Retina (tissue), 1 donor: ENCODE results near the gene NECAB3.
"Not testable (repeated sequence)": the region's sequence is repeated elsewhere in the genome, so short reads cannot be mapped to it uniquely, and the experiment has no call there.

ENCODE experiments used
- DNase-seq: peaks from one replicate; pipeline ENCODE4 v3.0.0-alpha.2; 2016

The NECAB3 gene

GRCh38 chr20:33674294-33675135, at the start of gene NECAB3:
Gene NECAB3 (minus strand): TSS chr20:33674428. CDS start chr20:33674352, 76 bp downstream.
- peak; percentile 84 for DNase-seq

- no peak for DNase-seq
Observed at GRCh38 chr20:33721391-33722140, 47.3 kb upstream of the NECAB3 start.

- DNase-seq: peak; percentile 93
Observed at GRCh38 chr20:33719989-33720709, 45.9 kb upstream of the NECAB3 start, which contains the start of gene PXMP4. Gene PXMP4 (minus strand): TSS chr20:33720310. CDS start chr20:33720207, 103 bp downstream.

- DNase-seq: no peak
Observed at GRCh38 chr20:33719277-33719988, 45.2 kb upstream of the NECAB3 start.

- DNase-seq: no peak
Observed at GRCh38 chr20:33716498-33716897, 42.3 kb upstream of the NECAB3 start.

GRCh38 chr20:33713865-33714367, 39.7 kb upstream of the NECAB3 start:
- no peak for DNase-seq

- no peak for DNase-seq
Observed at GRCh38 chr20:33711446-33711738, 37.2 kb upstream of the NECAB3 start.

- no peak for DNase-seq
Observed at GRCh38 chr20:33710681-33711445, 36.6 kb upstream of the NECAB3 start.

- no peak for DNase-seq
Observed at GRCh38 chr20:33709905-33710541, 35.8 kb upstream of the NECAB3 start.

GRCh38 chr20:33709398-33709797, 35.2 kb upstream of the NECAB3 start:
- no peak for DNase-seq

GRCh38 chr20:33707668-33708067, 33.4 kb upstream of the NECAB3 start:
- no peak for DNase-seq

- DNase-seq: no peak
Observed at GRCh38 chr20:33704197-33704924, 30.1 kb upstream of the NECAB3 start.

- DNase-seq: no peak
Observed at GRCh38 chr20:33703498-33704137, 29.4 kb upstream of the NECAB3 start.

- DNase-seq: no peak
Observed at GRCh38 chr20:33702861-33703260, 28.6 kb upstream of the NECAB3 start.

- no peak for DNase-seq
Observed at GRCh38 chr20:33701629-33702450, 27.6 kb upstream of the NECAB3 start.

- not testable (repeated sequence) for DNase-seq
Observed at GRCh38 chr20:33700696-33701441, 26.6 kb upstream of the NECAB3 start.

GRCh38 chr20:33698966-33699365, 24.7 kb upstream of the NECAB3 start:
- DNase-seq: not testable (repeated sequence)

- DNase-seq: no peak
Observed at GRCh38 chr20:33697129-33697528, 22.9 kb upstream of the NECAB3 start.
